Right ventricle myocardium inferior (tissue), 1 donor: Measurements from ENCODE around the gene SLC12A8. TPM values are rescaled to one million over a fixed set of nuclear protein-coding genes. Genes with fewer than 3 reads are reported as not detected.
A peak's percentile ranks its signal among the peaks of the same experiment; 100 is the strongest.

ENCODE experiments used
- ATAC-seq: fragments of 200-7000 bp; cut with Tn5 transposase; one replicate; pipeline ENCODE4 v1.9.1; 2020; ENCODE audit warnings: mild to moderate bottlenecking, moderate library complexity
- DNase-seq: peaks from one replicate; pipeline ENCODE4 v3.0.0; 2021; ENCODE audit errors: missing footprints
- intact Hi-C: fragments of 100-400 bp; cut with DNase I; formaldehyde crosslinking; loops from one replicate; pipeline ENCODE4 v1.11.0; 2022
- total RNA-seq: library from RNA; stranded (reverse); fragmentation: NEBNext Ultra II Directional; extraction: Animal tissue kit (Norgen Biotek cat#: 25700); gene quantifications from one replicate; pipeline ENCODE4 v1.2.1, GENCODE V29; 2021
- donor health status: DM: no; HTN: yes; CAD: no; lungs with severe emphysema.

SLC12A8 gene
- total RNA-seq, 1 donor from 2014 or later = 0.19 TPM

DNA sequence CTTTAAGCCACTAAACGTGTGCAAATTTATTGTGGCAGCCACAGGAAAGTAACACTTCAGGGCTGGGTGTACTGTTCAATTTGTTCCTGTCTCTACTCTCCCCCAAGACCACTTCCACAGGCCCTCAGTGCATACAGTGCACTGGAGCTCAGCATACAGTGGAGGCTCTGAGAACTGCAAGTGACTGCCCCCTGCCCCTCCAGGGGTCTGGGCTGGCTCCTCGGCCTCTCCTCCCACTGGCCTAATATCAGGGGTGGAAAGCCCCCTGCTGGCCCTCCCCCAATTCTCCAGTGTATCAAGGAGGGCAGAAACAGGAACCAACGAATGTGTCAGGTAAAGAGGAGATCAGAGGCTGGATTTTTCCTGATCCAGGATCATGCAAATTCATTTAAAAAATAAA is 136.8 kb downstream of the SLC12A8 start:
- intact Hi-C loops = no loop called here
- DNase-seq = no peak
- ATAC-seq = no peak

DNA sequence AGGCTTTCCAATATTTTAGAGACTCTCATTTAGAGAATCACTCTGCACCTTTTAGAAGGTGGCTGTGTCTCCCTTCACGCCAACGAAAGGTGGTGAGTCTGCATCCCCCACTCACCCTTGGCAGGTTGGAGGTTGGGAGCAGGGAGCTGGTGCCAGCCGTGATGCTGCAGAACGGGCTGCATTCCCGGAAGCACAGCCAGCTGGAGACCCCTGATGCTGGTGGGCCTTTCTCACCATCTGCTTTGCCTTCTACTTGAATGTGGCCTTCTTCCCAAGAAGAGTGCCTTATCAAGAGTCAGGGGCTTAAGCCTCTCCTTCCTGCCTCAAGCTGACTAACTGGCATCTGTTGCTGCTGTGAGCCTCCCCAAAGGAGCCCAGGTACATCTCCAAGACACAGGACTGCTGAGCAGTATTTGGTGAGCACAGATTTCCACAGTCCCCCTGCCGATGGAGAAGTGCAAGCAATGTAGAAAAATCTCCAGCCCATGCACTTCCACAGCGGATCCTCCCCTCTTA is 139.1 kb downstream of the SLC12A8 start:
- DNase-seq (no peak), ATAC-seq (no peak)
- intact Hi-C loops = no loop called here

DNA sequence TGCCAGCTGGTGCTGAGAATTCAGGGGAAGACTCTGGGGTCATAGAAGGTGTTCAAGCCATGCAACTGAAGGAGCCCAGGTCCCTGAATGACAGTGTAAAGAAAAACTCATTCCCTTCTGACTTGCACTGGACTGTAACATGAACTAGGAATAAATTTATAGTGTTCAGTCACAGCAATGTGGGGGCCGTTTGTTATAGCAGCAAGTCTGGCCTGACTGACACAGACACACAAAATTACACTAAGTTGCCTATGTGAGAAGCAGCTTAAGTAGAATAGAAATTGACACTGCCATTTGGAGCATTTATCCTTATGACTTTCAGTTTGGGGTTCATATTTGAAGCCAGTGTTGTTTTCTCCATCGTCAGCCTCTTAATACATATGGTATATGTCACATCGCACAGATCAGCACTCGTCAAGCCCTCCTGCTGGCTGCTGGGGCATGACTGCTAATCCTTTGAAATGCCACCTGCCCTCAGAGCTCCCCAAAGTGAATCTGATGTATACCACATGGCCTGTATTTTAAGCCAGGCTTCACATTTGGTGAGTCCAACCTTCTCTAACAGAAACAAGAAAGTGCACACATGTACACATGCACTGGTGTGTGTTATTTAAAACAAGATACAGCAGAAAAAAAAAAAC is 139.7 kb downstream of the SLC12A8 start:
- ATAC-seq (peak; percentile 22), DNase-seq (no peak)
- intact Hi-C loops = no loop called here

GRCh38 chr3:125072301-125072700 is 140.2 kb downstream of the SLC12A8 start:
- DNase-seq (no peak), ATAC-seq (no peak)
- intact Hi-C loops = no loop called here

DNA sequence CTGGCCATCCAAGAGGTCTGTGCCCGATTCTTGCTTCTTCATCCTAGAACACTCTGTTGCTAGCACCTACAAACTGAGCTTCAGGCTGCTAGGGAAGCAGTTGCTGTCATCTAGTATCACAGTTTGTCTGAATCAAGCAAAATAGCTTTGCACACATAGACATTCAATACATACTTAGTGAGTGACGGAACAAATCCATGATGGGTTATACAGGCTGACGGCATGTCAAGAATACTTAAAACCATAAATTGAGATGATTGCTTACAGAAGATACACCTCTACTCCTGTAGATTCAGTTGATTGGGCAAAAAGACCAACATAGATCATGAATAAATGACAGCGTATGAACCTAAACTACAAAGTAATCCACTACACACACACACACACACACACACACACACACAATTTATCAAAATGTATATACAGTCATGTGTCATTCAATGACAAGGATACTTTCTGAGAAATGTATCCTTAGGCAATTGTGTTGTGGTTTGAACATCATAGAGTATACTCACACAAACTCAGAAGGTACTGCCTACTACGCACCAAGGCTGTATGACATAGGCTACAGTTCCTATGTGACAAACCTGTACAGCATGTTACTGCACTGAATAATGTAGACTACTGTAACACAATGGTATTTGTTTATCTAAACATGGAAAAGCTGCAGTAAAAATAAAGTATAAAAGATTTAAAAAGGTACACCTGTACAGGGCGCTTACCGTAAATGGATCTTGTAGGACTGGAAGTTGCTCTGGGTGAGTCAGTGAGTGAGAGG is 142.4 kb downstream of the SLC12A8 start:
- no peak for DNase-seq
- intact Hi-C loops = no loop called here
- no peak for ATAC-seq

- intact Hi-C loops = no loop called here
- DNase-seq = no peak
- ATAC-seq = no peak
These were observed 143.1 kb downstream of the SLC12A8 start for GRCh38 chr3:125069452-125069851.

- ATAC-seq (no peak), DNase-seq (no peak)
- intact Hi-C loops = no loop called here
These were observed 144.3 kb downstream of the SLC12A8 start for GRCh38 chr3:125068265-125068664.

DNA sequence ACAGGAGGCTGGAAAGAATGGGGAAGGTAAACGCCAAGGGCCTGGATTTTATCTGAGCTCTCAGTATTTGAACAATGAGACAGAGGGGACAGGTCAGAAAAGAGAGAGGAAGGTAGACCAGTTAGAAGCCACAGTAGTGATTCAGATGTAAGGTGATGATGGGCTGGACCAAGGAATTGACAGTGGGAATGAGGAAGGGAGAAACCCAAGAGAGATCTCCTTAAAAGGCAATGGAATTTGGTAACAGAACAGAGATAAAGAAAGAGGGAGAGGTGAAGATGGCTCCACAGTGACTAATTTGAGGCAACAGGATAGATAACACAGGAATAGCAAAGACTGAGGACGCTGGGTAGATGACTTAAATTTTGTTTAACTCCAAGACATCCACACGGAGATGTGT is 145.3 kb downstream of the SLC12A8 start:
- intact Hi-C loops = no loop called here
- ATAC-seq (no peak), DNase-seq (no peak)

DNA sequence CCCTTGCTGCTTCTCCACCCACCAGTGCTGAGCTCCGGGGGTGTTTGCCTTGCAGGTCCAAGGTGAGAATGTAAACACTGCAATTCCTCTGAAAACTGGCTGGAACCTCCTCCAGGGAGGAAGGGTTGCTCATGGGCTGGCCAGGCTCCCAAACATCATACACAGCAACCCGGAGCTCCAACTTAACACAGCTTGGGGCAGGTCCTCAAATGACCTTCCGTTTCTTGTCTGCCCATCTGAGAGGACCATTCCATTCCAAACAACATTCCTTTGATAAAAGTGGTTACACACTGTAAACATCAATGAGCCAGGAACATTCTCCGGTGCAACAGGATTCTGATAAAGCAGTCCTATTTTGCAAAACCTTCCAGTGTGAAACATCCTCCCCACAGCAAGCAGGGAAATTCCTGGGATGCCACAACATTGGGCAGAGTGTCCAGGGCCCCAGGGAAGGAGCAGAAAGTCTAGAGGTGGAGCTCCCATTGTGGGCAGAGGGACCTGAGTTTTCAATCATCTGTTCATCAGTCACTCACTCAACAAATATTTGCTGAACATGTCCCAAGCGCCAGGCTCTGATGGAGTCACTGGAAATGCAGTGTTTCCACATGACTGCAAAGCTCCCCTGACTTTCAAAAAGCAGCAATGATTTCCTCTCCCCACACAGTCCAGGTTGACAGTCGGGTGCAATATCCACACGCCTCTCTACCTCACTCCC is 149.5 kb downstream of the SLC12A8 start:
- intact Hi-C loops = loop anchor here (2.0 to 5.0 kb wide), 2 partner anchors 54 to 78 kb away; no protein-coding TSS in a partner anchor
- ATAC-seq = peak; percentile 69

GRCh38 chr3:125061646-125062045 is 150.9 kb downstream of the SLC12A8 start:
- ATAC-seq (peak; percentile 1), DNase-seq (no peak)
- intact Hi-C loops = loop anchor here (2.0 to 5.0 kb wide), 2 partner anchors 56 to 79 kb away; no protein-coding TSS in a partner anchor

More for the DNA sequence above, 149.5 kb downstream of the SLC12A8 start:
- DNase-seq = no peak

GRCh38 chr3:125061170-125061569 is 151.4 kb downstream of the SLC12A8 start:
- intact Hi-C loops = loop anchor here (5.0 kb wide), 1 partner anchor 56 kb away; no protein-coding TSS in a partner anchor
- peak; percentile 85 for ATAC-seq

GRCh38 chr3:125059488-125060245 is 152.9 kb downstream of the SLC12A8 start:
- ATAC-seq (no peak), DNase-seq (no peak)
- intact Hi-C loops = loop anchor here (5.0 kb wide), 1 partner anchor 58 kb away; no protein-coding TSS in a partner anchor

More at GRCh38 chr3:125061170-125061569, 151.4 kb downstream of the SLC12A8 start:
- DNase-seq = no peak

- DNase-seq (no peak), ATAC-seq (no peak)
- intact Hi-C loops = no loop called here
These were observed 153.6 kb downstream of the SLC12A8 start for GRCh38 chr3:125058959-125059358.

GRCh38 chr3:125058529-125058928 is 154.0 kb downstream of the SLC12A8 start:
- DNase-seq (no peak), ATAC-seq (no peak)
- intact Hi-C loops = no loop called here

- DNase-seq (no peak), ATAC-seq (no peak)
- intact Hi-C loops = loop anchor here (2.0 kb wide), 1 partner anchor 55 kb away; no protein-coding TSS in a partner anchor
These were observed 155.2 kb downstream of the SLC12A8 start for GRCh38 chr3:125057186-125057850.

DNA sequence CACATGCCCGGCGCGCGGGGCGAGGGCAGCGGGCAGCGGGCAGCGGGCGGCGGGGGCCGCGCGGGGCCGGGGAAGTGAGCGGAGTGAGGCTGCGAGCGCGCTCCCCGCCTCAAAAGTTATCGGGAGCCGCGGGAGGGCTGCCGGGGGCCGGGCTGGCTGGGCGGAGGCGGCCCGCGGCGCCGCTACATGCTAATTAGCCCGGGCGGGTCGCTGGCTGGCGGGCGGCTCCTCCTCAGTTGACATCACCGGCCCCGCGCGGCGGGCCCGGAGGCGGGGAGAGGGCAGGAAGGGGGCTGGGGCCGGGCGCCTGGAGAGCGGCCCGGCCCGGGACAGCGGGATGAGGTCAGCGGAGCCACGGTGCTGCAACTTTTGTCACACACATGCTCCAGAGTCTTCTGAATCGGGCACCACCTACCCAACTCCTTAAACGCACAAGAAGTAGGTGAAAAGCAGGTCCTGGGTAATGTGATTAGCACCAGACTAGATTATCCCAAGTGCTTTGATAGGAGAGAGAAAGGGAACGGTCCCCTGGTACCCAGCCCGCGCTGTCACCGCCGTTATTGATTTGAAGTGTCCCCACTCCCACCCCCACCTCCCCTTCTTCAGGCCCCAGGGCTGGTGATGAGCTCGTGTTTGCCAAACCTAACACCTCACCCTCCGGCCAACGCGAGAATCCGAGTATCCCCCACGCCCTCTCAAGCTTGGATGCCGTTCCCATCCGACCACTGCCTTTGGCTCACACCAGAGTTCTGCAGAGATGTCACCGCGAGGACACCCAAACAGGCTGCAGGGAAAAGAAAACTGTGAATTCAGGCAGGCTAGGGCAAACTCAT is 156.4 kb downstream of the SLC12A8 start, which contains the start of gene HEG1:
HEG1 (minus strand) TSS at position 85 of the 833 bp plus-strand sequence. CDS start 107 bp downstream, outside the sequence.
- peak; percentile 96 for DNase-seq
- peak; percentile 91 for ATAC-seq
- intact Hi-C loops = loop anchor here (2.0 kb wide), 2 partner anchors 19 to 53 kb away; no protein-coding TSS in a partner anchor
